ENCODE results near the gene SLC35D3. TPM values are rescaled to one million over a fixed set of nuclear protein-coding genes. Genes with fewer than 3 reads are reported as not detected.

The SLC35D3 gene
- total and polyA plus RNA-seq, 2 experiments from 2014 or later: 0.12 TPM; not detected in 1

DNA sequence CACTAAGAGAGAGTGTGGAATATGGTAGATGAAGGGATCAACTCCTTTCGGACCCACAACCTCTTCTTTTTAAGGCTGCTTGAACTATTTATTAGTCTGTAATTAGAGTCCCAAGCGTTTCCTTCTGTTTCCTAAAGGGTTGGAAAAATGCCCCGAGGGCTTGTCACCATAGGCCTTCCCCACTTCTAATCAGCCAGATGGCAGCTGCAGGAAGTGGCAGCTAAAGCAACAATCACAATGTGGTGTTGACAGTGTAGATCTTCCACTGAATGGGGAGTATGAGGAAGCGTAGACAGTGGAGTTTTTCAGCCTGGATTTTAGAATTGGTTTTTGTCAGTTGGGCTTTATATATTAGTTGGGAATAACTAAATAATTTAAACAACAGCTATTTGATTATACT, 40.6 kb downstream of the SLC35D3 start:
- no peak overlapping the region for H2AFZ ChIP-seq
- no peak overlapping the region for H3K4me3 ChIP-seq
- H3K79me2 ChIP-seq: no peaks in the 10 kb centered on the region
- H4K20me1 ChIP-seq (ENCODE audit: insufficient read depth, poor library complexity, severe bottlenecking): no peaks in the 10 kb centered on the region
- 33% methylated on average over 4 of the region's 4 CpGs for WGBS (ENCODE audit: low lambda C conversion rate, missing lambda C conversion rate)
- H3K9me2 ChIP-seq (replicated peaks; ENCODE audit: insufficient read depth): no peaks in the 10 kb centered on the region
- no peak for DNase-seq (ENCODE audit: low spot score)
- no peaks in the 10 kb centered on the region for H3K9me3 ChIP-seq (ENCODE audit: low read depth)
- TF ChIP-seq EZH2phosphoT487 (IDR thresholded peaks at IDR 0.05; ENCODE audit: low read depth, severe bottlenecking, unreplicated experiment) (no peak), EZH2 (IDR thresholded peaks at IDR 0.05; ENCODE audit: borderline replicate concordance) (no peak)
- TF ChIP-seq, protein P1, sequence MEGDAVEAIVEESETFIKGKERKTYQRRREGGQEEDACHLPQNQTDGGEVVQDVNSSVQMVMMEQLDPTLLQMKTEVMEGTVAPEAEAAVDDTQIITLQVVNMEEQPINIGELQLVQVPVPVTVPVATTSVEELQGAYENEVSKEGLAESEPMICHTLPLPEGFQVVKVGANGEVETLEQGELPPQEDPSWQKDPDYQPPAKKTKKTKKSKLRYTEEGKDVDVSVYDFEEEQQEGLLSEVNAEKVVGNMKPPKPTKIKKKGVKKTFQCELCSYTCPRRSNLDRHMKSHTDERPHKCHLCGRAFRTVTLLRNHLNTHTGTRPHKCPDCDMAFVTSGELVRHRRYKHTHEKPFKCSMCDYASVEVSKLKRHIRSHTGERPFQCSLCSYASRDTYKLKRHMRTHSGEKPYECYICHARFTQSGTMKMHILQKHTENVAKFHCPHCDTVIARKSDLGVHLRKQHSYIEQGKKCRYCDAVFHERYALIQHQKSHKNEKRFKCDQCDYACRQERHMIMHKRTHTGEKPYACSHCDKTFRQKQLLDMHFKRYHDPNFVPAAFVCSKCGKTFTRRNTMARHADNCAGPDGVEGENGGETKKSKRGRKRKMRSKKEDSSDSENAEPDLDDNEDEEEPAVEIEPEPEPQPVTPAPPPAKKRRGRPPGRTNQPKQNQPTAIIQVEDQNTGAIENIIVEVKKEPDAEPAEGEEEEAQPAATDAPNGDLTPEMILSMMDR (IDR thresholded peaks at IDR 0.05; ENCODE audit: poor library complexity): no peak
- no peaks in the 10 kb centered on the region for H3K27me3 ChIP-seq
- H3K36me3 ChIP-seq (replicated peaks; ENCODE audit: insufficient read depth, low read depth): no peaks in the 10 kb centered on the region
- H3K4me1 ChIP-seq (ENCODE audit: insufficient read depth): peaks cover 3% of the 10 kb centered on the region
- H3K27ac ChIP-seq: no peak overlapping the region
- H3K4me2 ChIP-seq: no peak overlapping the region

DNA sequence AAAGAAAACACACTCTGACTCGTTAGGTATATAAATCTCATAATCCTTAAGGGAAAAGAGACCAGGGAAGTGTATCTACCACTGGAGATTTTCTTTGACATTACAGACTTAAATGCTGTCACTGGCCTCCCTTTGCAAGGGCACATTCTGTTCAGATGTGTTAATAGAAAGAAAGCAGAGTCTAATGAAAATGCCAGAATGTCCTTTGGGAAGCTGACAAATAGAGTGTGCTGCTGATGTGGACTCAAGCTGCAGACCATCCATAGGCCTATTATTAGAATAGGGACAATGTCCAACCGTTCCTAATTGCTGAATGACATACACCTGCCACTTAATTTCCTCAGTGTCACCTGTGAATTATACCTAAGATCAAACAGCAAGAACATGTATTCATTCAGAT, 41.2 kb downstream of the SLC35D3 start:
- no peak overlapping the region for H2AFZ ChIP-seq
- no peaks in the 10 kb centered on the region for H3K9me3 ChIP-seq (ENCODE audit: low read depth)
- no peak overlapping the region for H3K4me2 ChIP-seq
- no peak for DNase-seq (ENCODE audit: low spot score)
- no peaks in the 10 kb centered on the region for H3K9me2 ChIP-seq (replicated peaks; ENCODE audit: insufficient read depth)
- peaks cover 3% of the 10 kb centered on the region for H3K4me1 ChIP-seq (ENCODE audit: insufficient read depth)
- no peak overlapping the region for H3K27ac ChIP-seq
- TF ChIP-seq EZH2 (IDR thresholded peaks at IDR 0.05; ENCODE audit: borderline replicate concordance): no peak
- TF ChIP-seq, protein P1 (IDR thresholded peaks at IDR 0.05; ENCODE audit: poor library complexity): no peak
- no peak for TF ChIP-seq EZH2phosphoT487 (IDR thresholded peaks at IDR 0.05; ENCODE audit: low read depth, severe bottlenecking, unreplicated experiment)
- H3K36me3 ChIP-seq (replicated peaks; ENCODE audit: insufficient read depth, low read depth): no peaks in the 10 kb centered on the region
- H3K27me3 ChIP-seq: no peaks in the 10 kb centered on the region
- 46% methylated on average over 2 of the region's 2 CpGs for WGBS (ENCODE audit: low lambda C conversion rate, missing lambda C conversion rate)
- no peaks in the 10 kb centered on the region for H4K20me1 ChIP-seq (ENCODE audit: insufficient read depth, poor library complexity, severe bottlenecking)
- no peaks in the 10 kb centered on the region for H3K79me2 ChIP-seq
- no peak overlapping the region for H3K4me3 ChIP-seq

DNA sequence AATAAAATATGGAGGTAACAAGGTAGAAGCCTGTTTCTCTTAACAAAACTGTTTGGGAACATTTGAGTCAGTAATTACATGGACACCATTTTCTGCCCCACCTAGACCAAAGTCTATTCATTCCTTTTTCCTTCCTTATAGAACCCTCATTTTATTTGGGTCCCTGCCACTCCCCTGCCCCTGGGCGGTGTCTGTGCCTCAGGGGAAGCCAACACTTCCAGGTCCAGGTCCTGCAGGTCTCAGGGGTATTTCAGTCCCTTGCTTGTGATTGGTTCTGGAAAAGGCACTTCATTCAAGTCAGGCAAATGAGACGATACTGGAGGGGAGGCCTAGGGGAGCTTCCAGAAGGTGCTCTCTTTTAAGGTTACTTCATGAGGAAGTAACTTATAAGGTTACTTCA, 42.3 kb downstream of the SLC35D3 start:
- peak overlapping the region; percentile 48 for H3K27ac ChIP-seq

More for the DNA sequence above, 42.3 kb downstream of the SLC35D3 start:
- H4K20me1 ChIP-seq (ENCODE audit: insufficient read depth, poor library complexity, severe bottlenecking): no peaks in the 10 kb centered on the region
- TF ChIP-seq, protein P1 (IDR thresholded peaks at IDR 0.05; ENCODE audit: poor library complexity): no peak
- no peak for TF ChIP-seq EZH2phosphoT487 (IDR thresholded peaks at IDR 0.05; ENCODE audit: low read depth, severe bottlenecking, unreplicated experiment)
- TF ChIP-seq EZH2 (IDR thresholded peaks at IDR 0.05; ENCODE audit: borderline replicate concordance): no peak
- no peaks in the 10 kb centered on the region for H3K27me3 ChIP-seq
- no peak overlapping the region for H3K4me2 ChIP-seq
- H3K9me3 ChIP-seq (ENCODE audit: low read depth): no peaks in the 10 kb centered on the region
- H3K36me3 ChIP-seq (replicated peaks; ENCODE audit: insufficient read depth, low read depth): no peaks in the 10 kb centered on the region
- 80% methylated on average over 2 of the region's 2 CpGs for WGBS (ENCODE audit: low lambda C conversion rate, missing lambda C conversion rate)
- H2AFZ ChIP-seq: no peak overlapping the region
- H3K9me2 ChIP-seq (replicated peaks; ENCODE audit: insufficient read depth): no peaks in the 10 kb centered on the region
- no peak for DNase-seq (ENCODE audit: low spot score)
- H3K4me1 ChIP-seq (ENCODE audit: insufficient read depth): no peaks in the 10 kb centered on the region
- H3K4me3 ChIP-seq: no peak overlapping the region
- no peaks in the 10 kb centered on the region for H3K79me2 ChIP-seq

All from hepatocyte (in vitro differentiated cells).